GM21529 (cell line): ENCODE results near the gene COL23A1.

Experiments
- ATAC-seq: cut with Tn5 transposase; IDR thresholded peaks from one replicate; pipeline ENCODE4 v1.9.1; 2021; ENCODE audit not compliant: unreplicated experiment

The COL23A1 gene

GRCh38 chr5:178465228-178465860, 124.8 kb downstream of the COL23A1 start:
- no peak for ATAC-seq

- no peak for ATAC-seq
Observed at GRCh38 chr5:178464431-178465048, 125.7 kb downstream of the COL23A1 start.

GRCh38 chr5:178463321-178464155, 126.7 kb downstream of the COL23A1 start:
- no peak for ATAC-seq

GRCh38 chr5:178462816-178463215, 127.4 kb downstream of the COL23A1 start:
- ATAC-seq = no peak

GRCh38 chr5:178462076-178462475, 128.1 kb downstream of the COL23A1 start:
- no peak for ATAC-seq

- peak; percentile 90 for ATAC-seq
Observed at GRCh38 chr5:178461004-178461730, 129.0 kb downstream of the COL23A1 start.

DNA sequence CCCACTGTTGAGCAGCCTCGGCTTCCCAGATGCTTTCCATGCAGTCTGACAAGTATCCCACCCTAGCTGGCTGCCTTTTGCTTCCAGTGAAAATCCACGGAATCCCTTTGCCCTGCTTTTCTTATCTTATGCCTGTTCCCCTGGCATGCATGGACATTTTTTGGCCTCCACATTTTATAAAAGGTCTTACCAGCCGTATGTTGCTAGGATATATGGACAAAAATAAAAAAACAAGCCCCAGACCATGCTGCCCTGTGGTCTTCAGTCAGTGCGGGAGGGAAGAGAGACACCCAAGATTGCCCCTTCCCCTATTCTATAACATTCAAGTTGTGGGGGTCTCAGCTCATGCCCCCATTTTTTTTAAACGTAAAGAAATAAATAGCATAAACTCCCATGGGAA, 129.6 kb downstream of the COL23A1 start:
- no peak for ATAC-seq

GRCh38 chr5:178460174-178460573, 130.0 kb downstream of the COL23A1 start:
- ATAC-seq = no peak

GRCh38 chr5:178458140-178458539, 132.1 kb downstream of the COL23A1 start:
- ATAC-seq = no peak

DNA sequence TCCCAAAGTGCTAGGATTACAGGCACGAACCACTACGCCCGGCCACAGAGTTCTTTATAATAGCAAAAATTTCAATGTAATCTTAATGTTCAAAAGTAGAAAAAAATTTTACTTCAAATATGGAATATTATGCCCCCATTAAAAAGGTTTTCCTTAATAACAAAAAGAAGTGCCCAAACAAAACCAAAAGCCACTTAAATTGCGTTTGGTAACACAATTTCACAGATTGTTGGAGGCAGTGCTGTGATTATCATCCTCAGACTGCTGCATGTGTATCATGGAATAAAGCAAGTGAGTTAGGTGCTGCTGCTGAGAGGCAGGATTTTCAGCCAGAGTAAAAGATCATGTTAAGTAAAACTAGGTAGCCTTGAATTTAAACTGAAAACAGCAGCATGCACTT, 132.7 kb downstream of the COL23A1 start:
- no peak for ATAC-seq

GRCh38 chr5:178455480-178455835, 134.7 kb downstream of the COL23A1 start:
- ATAC-seq = no peak

DNA sequence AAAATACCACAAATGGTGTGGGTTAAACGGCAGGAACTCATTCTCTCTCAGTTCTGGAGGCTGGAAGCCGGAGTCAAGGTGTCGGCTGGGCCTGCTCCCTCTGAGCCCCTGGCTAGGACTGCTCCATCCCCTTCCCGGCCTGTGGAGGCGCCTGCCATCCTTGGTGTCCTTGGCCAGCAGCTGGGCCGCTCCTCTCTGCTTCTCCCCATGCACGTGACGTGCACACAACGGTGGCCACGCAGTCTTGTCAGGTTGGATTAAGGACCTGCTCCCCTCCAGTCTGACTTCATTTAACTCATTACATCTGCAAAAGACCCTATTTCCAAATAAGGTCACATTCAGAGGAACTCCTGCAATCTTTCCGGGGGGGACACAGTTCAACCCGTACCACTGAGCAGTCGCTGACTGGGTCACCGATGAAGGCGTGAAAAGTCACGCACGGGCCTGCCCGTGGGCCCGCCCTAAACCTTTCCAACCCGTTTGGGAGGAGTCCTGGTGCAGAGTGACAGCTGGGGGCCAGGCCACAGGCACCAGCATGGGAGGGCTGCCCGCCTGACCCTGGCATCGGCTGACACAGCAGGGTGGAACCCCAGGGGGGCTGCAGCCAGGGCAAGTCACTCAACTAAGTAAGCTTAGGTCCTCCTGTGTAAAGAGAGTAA, 135.2 kb downstream of the COL23A1 start:
- no peak for ATAC-seq

DNA sequence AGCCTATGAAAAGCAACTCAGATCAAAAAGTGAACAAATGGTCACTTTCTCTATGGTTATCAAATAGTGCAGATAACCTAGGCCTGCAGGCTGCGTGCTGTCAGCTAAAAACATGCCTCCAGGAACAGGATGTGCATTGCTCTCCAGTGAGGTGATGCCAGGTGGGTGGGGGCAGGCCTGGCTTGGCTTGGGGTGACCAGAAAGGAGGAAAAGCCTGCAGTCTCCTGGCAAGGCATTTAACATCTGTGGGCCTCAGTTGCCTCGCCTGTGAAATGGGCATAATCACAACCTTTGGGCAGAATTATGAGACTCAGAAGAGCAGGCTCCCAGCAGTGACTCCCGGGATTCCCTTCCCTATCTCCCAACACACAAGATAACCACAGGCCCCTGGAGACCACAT, 135.9 kb downstream of the COL23A1 start:
- ATAC-seq = no peak

DNA sequence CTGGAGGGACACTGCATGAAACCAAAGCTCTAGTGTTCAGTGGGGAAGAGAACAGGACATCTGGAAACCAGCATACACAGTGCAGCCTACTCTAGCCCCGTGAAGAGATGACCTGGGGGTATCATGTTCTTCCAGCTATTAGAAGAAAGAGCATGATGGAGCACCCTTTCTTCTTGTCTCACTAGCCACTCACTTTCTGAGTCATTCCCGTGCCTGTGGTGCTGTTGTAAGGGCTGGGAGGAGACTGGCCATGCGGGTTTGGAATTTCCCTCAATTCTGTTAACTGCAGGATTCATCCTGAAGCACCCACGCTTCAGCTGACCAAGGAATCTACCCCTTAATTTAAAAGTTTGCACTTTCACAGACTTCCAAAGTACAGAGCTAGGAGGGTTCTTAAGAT, 137.0 kb downstream of the COL23A1 start:
- no peak for ATAC-seq

DNA sequence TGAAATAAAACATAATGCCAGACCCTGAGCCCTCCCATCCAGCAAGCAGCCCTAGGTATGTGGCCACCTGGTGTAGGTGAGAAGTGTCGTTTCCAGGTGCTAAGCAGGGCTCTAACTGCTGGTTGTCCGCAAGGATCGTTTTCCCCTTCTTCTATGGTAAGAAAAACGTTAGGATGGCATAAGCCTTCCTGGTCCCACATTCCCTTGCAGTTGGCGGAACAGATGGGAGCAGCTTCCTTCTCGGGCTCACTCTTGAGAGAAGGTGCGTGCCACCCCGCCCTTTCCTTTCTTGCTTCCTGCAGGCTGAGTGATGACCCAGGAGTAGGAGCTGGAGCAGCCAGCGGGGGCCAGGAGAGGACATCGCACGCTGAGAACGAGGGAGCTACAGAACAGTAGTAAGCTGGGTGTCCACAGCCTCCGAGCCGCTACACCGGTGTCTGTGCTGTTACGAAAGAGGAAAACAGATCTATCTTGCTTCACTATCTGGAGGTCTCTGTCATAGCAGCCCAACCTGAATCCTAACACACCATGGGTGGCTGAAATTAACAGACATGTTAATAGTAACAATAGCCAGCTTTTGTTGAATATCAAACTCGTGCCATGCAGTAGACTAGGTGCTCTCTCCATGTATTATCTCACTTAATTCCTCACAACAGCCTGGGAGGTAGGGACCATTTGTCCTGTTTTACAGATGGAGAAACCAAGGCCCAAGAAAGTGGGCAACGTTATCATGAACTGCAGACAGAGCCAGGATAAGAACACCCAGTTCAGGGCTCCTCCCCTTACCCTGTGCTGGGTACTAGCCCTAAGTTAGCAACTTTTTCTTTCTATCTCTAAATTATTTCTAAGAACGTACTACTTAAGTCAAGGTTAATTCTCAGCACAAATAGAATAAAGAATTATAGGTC, 139.8 kb downstream of the COL23A1 start:
- ATAC-seq = no peak

DNA sequence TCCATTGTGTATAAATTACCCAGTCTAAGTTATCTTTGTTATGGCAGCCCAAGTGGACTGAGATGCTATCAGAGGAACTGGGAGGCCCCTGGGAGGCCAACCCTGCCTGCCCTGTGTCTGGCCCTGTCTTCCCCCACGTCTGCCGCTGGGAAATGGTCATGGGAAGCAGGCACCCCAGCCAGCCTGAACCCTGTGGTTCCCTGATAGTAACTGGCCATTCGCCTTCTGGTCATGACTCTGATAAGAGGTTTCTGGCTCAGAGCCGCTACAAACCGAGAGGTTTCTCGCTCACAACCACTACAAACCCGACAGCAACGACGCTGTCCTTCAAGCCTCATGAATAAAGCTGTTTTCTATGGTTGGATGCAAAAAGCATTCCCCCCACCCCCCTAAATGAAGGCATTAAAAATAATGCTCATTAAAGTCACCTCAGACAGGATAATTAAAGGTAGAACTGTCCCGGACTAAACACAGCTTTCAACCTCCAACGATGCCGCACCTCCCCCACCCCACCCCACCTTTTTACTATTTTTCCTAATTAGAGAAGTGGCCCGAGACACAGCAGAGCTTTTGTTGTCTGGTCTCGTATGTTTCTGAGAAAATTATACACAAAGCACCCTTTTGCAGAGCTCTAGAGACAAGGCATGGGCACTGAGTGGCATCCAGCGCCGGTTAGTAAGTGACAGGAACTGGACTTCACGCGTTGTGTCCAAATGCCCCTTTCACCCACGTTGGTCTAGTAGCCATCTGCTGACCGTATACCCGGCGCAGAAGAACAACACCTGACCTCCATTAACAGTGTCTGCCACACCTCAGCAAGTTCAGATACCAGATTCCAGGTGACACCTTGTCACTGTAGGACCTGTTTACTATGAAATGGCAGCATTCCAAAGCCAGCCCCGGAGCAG, 140.8 kb downstream of the COL23A1 start:
- ATAC-seq = no peak

DNA sequence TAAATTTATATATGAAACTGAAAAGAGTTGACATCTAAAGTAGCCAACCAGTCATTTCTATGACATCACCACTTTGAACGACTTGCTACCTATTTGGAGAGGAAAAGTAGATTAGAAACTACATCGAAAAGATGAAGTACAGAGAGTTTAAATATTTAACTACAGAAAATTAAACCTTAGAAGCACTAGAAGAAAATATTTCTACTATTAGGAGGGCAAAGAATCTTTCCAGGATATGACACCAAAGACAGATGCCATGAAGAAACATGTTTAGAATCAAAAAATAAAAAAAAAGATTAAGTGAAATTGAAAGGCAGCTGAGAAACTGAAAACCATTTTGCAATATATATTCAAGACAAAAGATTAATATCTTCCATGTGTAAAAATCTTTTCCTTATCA, 144.7 kb downstream of the COL23A1 start:
- ATAC-seq = no peak

DNA sequence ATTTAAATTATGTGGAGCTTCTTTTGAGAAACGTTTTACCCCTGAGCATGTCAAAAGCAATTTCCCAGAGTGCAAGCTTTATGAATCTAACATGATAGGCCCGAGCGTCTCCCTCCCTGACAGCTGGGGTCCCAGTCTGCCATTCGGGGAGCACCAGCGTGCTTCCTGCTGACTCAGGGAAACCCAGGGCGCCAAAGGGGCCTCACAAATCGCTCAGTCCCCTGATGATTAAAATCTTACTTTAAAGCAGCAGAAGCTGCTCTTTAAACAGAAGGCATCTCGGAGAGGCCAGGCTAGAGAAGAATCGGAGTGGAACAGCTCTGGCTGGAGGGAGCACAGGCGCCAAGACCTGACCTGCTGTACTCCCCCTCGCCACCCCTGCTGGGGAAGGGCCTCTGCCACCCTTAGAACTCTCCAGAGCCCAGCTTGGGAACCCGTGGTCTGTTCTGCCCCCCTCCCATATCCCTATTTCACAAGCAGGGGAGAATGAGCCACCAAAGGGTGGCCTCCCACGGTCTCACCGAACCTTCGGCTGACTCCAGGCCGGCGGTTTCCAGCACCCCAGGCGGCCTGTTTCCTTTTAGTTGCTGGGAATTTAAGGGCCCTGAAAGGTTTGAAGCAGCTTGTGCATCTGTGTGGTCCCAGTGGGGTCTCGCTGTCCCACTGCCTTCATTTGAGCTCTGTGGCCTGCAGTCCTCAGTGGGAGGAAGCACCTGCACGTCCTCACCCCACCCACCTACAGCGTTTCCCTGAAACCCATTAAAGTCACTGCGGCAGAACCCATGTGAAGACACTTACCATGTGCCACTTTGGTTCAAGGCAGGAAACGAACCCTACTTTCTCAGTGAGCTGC, 147.6 kb downstream of the COL23A1 start:
- no peak for ATAC-seq
